Measurements from ENCODE around the gene SPATA2.

DNA sequence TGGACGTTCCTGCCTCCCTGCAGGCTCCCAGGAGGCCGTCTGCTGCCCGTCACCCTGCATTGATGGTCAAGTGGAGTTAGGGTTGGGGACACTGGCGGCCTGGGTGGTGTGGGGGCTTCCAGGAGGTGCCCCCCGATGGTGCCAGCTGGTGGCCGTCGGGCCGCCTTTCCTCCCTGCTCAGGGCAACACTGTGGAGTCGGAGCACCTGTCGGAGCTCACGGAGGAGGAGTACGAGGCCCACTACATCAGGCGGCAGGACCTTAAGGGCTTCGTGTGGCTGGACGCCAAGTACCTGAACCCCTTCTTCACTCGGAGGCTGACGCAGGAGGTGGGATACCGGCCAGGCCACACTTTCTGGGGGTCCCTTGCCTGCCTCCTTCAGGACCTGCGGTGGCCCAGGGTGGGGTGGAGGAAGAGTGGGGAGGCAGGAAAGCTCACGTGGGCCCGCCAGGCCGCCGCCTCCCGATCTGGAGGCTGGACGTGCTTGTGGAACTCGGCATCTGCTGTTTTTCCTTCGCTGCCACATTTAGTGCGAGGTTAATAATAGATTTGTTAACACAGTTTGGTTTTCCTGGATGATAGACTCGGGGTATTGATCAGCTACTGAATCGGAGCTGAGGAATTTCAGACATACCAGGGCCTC lies 28.6 kb downstream of the SPATA2 start:
- TF ChIP-seq ZNF274 (IDR thresholded peaks at IDR 0.05; ENCODE audit: borderline replicate concordance, extremely low read depth, low read length) = no peak
- TF ChIP-seq, protein P1, sequence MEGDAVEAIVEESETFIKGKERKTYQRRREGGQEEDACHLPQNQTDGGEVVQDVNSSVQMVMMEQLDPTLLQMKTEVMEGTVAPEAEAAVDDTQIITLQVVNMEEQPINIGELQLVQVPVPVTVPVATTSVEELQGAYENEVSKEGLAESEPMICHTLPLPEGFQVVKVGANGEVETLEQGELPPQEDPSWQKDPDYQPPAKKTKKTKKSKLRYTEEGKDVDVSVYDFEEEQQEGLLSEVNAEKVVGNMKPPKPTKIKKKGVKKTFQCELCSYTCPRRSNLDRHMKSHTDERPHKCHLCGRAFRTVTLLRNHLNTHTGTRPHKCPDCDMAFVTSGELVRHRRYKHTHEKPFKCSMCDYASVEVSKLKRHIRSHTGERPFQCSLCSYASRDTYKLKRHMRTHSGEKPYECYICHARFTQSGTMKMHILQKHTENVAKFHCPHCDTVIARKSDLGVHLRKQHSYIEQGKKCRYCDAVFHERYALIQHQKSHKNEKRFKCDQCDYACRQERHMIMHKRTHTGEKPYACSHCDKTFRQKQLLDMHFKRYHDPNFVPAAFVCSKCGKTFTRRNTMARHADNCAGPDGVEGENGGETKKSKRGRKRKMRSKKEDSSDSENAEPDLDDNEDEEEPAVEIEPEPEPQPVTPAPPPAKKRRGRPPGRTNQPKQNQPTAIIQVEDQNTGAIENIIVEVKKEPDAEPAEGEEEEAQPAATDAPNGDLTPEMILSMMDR (IDR thresholded peaks at IDR 0.05; ENCODE audit: control extremely low read depth in 1 of 3, insufficient read depth in 1 of 3, low read depth in 1 of 3, low read length in 3 of 3) = no peak
- TF ChIP-seq POLR2A (IDR thresholded peaks at IDR 0.05; ENCODE audit: control extremely low read depth in 1 of 2, low read depth in 2 of 2, low read length in 2 of 2) = no peak
- no peak for TF ChIP-seq TAF1 (IDR thresholded peaks at IDR 0.05; ENCODE audit: low read depth, low read length)
- no peak for TF ChIP-seq EZH2 (IDR thresholded peaks at IDR 0.05; ENCODE audit: low read depth, low read length, severe bottlenecking)
- no peak for TF ChIP-seq PHF8 (conservative IDR thresholded peaks at IDR 0.05; ENCODE audit: low read depth, low read length)
- TF ChIP-seq CEBPB (IDR thresholded peaks at IDR 0.05; ENCODE audit: low read depth, low read length) = no peak
- no peak for TF ChIP-seq EP300 (IDR thresholded peaks at IDR 0.05; ENCODE audit: borderline replicate concordance in 1 of 2, low read depth in 2 of 2, low read length in 2 of 2)
- no peak for TF ChIP-seq ASH2L (IDR thresholded peaks at IDR 0.05; ENCODE audit: low read length)
- TF ChIP-seq MAFK (IDR thresholded peaks at IDR 0.05; ENCODE audit: low read depth, low read length) = no peak
- no peak for TF ChIP-seq POLR2AphosphoS5 (IDR thresholded peaks at IDR 0.05; ENCODE audit: low read depth, low read length)
- TF ChIP-seq SP1 (IDR thresholded peaks at IDR 0.05; ENCODE audit: low read depth, low read length) = no peak
- TF ChIP-seq MAX (IDR thresholded peaks at IDR 0.05) = no peak
- no peak for TF ChIP-seq KDM5A (IDR thresholded peaks at IDR 0.05; ENCODE audit: low read length)

Measured in H1 (cell line).